HG03139 (cell line): ENCODE data around the gene SAMD9L.

Experiments
- ATAC-seq: cut with Tn5 transposase; IDR thresholded peaks from one replicate; pipeline ENCODE4 v1.9.1; 2021; ENCODE audit not compliant: unreplicated experiment

SAMD9L gene

GRCh38 chr7:93148144-93148543, at the start of gene SAMD9L:
Gene SAMD9L (minus strand): TSS chr7:93148385. CDS start chr7:93135971, 12,414 bp downstream.
- peak; percentile 55 for ATAC-seq

- ATAC-seq = no peak
These were observed 48.2 kb upstream of the SAMD9L start for GRCh38 chr7:93196336-93196735.

- ATAC-seq = no peak
These were observed 46.2 kb upstream of the SAMD9L start for GRCh38 chr7:93194386-93194785.

- no peak for ATAC-seq
These were observed 40.9 kb upstream of the SAMD9L start for GRCh38 chr7:93188870-93189634.

GRCh38 chr7:93185303-93186027, 37.3 kb upstream of the SAMD9L start:
- no peak for ATAC-seq

- ATAC-seq = no peak
These were observed 31.0 kb upstream of the SAMD9L start for GRCh38 chr7:93179173-93179572.

- no peak for ATAC-seq
These were observed 30.0 kb upstream of the SAMD9L start for GRCh38 chr7:93178213-93178612.

GRCh38 chr7:93176992-93177580, 28.9 kb upstream of the SAMD9L start:
- ATAC-seq = no peak

GRCh38 chr7:93175219-93175618, 27.0 kb upstream of the SAMD9L start:
- no peak for ATAC-seq

- ATAC-seq = no peak
These were observed 24.5 kb upstream of the SAMD9L start for GRCh38 chr7:93172683-93173082.

GRCh38 chr7:93171606-93172226, 23.5 kb upstream of the SAMD9L start:
- no peak for ATAC-seq

GRCh38 chr7:93165447-93165846, 17.3 kb upstream of the SAMD9L start:
- peak; percentile 99 for ATAC-seq

- no peak for ATAC-seq
These were observed 16.6 kb upstream of the SAMD9L start for GRCh38 chr7:93164766-93165165.

GRCh38 chr7:93161181-93161762, 13.1 kb upstream of the SAMD9L start:
- no peak for ATAC-seq

GRCh38 chr7:93160410-93160809, 12.2 kb upstream of the SAMD9L start:
- no peak for ATAC-seq

- ATAC-seq = no peak
These were observed 11.3 kb upstream of the SAMD9L start for GRCh38 chr7:93159490-93159889.

- no peak for ATAC-seq
These were observed 8.7 kb upstream of the SAMD9L start for GRCh38 chr7:93156884-93157283.

GRCh38 chr7:93150200-93150835, 2.1 kb upstream of the SAMD9L start:
- no peak for ATAC-seq

- no peak for ATAC-seq
These were observed 542 bp upstream of the SAMD9L start for GRCh38 chr7:93148727-93149126.

GRCh38 chr7:93147363-93147762, 822 bp downstream of the SAMD9L start:
- ATAC-seq = peak; percentile 82
